Esophagus muscularis mucosa (tissue), 4 donors: ENCODE results near the gene AK4. TPM values are rescaled to one million over a fixed set of nuclear protein-coding genes. Genes with fewer than 3 reads are reported as not detected.
"Not testable (repeated sequence)": the region's sequence is repeated elsewhere in the genome, so short reads cannot be mapped to it uniquely, and the experiment has no call there.

Experiments used
- DNase-seq: peaks from one replicate; pipeline ENCODE4 v3.0.0-alpha.2; 2017; ENCODE audit errors: extremely low spot score
- H3K27ac ChIP-seq, 4 donors: fragments of 200-600 bp; sonication (generic); replicated peaks in 1 of 4; 1 replicate in 3 of 4; 2 replicates in 1 of 4; pipeline ENCODE4 v1.5.1; 2016 to 2019; ENCODE audit warnings: mild to moderate bottlenecking in 1 of 4
- H3K27me3 ChIP-seq, 4 donors: fragments of 200-600 bp; sonication (generic); one replicate each; pipeline versions ENCODE4 v1.5.1 to v1.6.0; 2016 to 2019
- H3K36me3 ChIP-seq, 4 donors: fragments of 200-600 bp; sonication (generic); one replicate each; pipeline ENCODE4 v1.5.1; 2016 to 2019
- H3K4me1 ChIP-seq, 4 donors: fragments of 200-600 bp; sonication (generic); one replicate each; pipeline ENCODE4 v1.5.1; 2016 to 2019
- H3K4me3 ChIP-seq, 4 donors: fragments of 200-600 bp; sonication (generic); 1 replicate in 2 of 4; 2 replicates in 2 of 4; pipeline ENCODE4 v1.5.1; 2016 to 2019; ENCODE audit warnings: mild to moderate bottlenecking in 4 of 4, moderate library complexity in 1 of 4
- H3K9me3 ChIP-seq, 4 donors: fragments of 200-600 bp; sonication (generic); 1 replicate in 3 of 4; 2 replicates in 1 of 4; pipeline ENCODE4 v1.5.1; 2016 to 2019
- CTCF ChIP-seq, 3 experiments: fragments of 200-600 bp in 2 of 3; fragments of 450-650 bp in 1 of 3; sonication (generic) in 2 of 3; IDR thresholded peaks; one replicate each; pipeline ENCODE4 v1.5.1; 2017 to 2019; ENCODE audit warnings: antibody characterized with exemption in 3 of 3, mild to moderate bottlenecking in 2 of 3, moderate library complexity in 1 of 3
- EP300 ChIP-seq: sonication (generic); formaldehyde crosslinking; IDR thresholded peaks from one replicate; pipeline ENCODE4 v1.6.1; 2017; ENCODE audit warnings: antibody characterized with exemption
- POLR2A ChIP-seq: fragments of 450-650 bp; IDR thresholded peaks from one replicate; pipeline ENCODE4 v1.6.1; 2017; ENCODE audit warnings: antibody characterized with exemption, moderate library complexity, mild to moderate bottlenecking, low read depth
- POLR2AphosphoS5 ChIP-seq, 2 donors: sonication (generic); formaldehyde crosslinking; IDR thresholded peaks; one replicate each; pipeline ENCODE4 v1.6.1; 2017; ENCODE audit warnings: antibody characterized with exemption in 2 of 2
- WGBS: methylation state at CpG from one replicate; pipeline ENCODE4 v1.1.5; 2018; 5-methylcytosine and 5-hydroxymethylcytosine counted together
- intact Hi-C: fragments of 100-400 bp; cut with DNase I; formaldehyde crosslinking; loops from one replicate; pipeline ENCODE4 v1.15.1; 2023
- total RNA-seq, 4 donors: library from RNA; depleted of rRNA; stranded (reverse); fragments of >200 nt; gene quantifications; one replicate each; pipeline versions ENCODE4 v1.1.0 to v1.2.1, GENCODE V29; 2016

AK4 gene
- total RNA-seq, 4 donors from 2014 or later: 41.1 to 66.0 (median 51.2) TPM

GRCh38 chr1:65112811-65113210 lies 35.2 kb upstream of the AK4 start:
- DNase-seq: no peak
- Histone ChIP-seq H3K9me3 (no peaks in the 10 kb centered on the region), H3K4me3 (no peak overlapping the region), H3K27me3 (no peaks in the 10 kb centered on the region), H3K4me1 (peaks cover 4 to 22% (median 17%) of the 10 kb centered on the region in 4 donors), H3K36me3 (no peaks in the 10 kb centered on the region), H3K27ac (no peak overlapping the region)
- intact Hi-C loops: no loop called here
- TF ChIP-seq CTCF (IDR thresholded peaks at IDR 0.05): no peak
- TF ChIP-seq POLR2AphosphoS5 (IDR thresholded peaks at IDR 0.05): no peak
- 32% methylated on average over 3 of the region's 3 CpGs for WGBS

GRCh38 chr1:65113298-65113697 lies 34.7 kb upstream of the AK4 start:
- no peak overlapping the region for H3K4me3 ChIP-seq
- H3K27me3 ChIP-seq: no peaks in the 10 kb centered on the region
- H3K36me3 ChIP-seq: no peaks in the 10 kb centered on the region
- TF ChIP-seq POLR2AphosphoS5 (IDR thresholded peaks at IDR 0.05) (no peak), EP300 (no peak), POLR2A (no peak), CTCF (IDR thresholded peaks at IDR 0.05) (no peak)
- intact Hi-C loops: no loop called here
- H3K4me1 ChIP-seq: peaks cover 4 to 22% (median 17%) of the 10 kb centered on the region in 4 donors
- 31% methylated on average over 2 of the region's 2 CpGs for WGBS
- H3K9me3 ChIP-seq: no peaks in the 10 kb centered on the region
- DNase-seq: no peak
- H3K27ac ChIP-seq: no peak overlapping the region

- DNase-seq: no peak
- Histone ChIP-seq H3K9me3 (no peaks in the 10 kb centered on the region), H3K27me3 (no peaks in the 10 kb centered on the region), H3K4me1 (peaks cover 4 to 22% (median 17%) of the 10 kb centered on the region in 4 donors), H3K36me3 (no peaks in the 10 kb centered on the region), H3K27ac (peak overlapping the region; percentile 43 to 62 (median 49)), H3K4me3 (no peak overlapping the region)
- intact Hi-C loops: no loop called here
- 50% methylated on average over 4 of the region's 4 CpGs for WGBS
- TF ChIP-seq CTCF (IDR thresholded peaks at IDR 0.05) (no peak), EP300 (no peak), POLR2A (no peak), POLR2AphosphoS5 (IDR thresholded peaks at IDR 0.05) (peak in 1 of 2 donors; percentile 47)
Observed at GRCh38 chr1:65114322-65114721, 33.7 kb upstream of the AK4 start.

GRCh38 chr1:65119951-65120350 lies 28.1 kb upstream of the AK4 start:
- Histone ChIP-seq H3K4me1 (no peaks in the 10 kb centered on the region), H3K27ac (no peak overlapping the region), H3K36me3 (no peaks in the 10 kb centered on the region), H3K4me3 (no peak overlapping the region), H3K27me3 (no peaks in the 10 kb centered on the region), H3K9me3 (no peaks in the 10 kb centered on the region)
- 86% methylated on average over 4 of the region's 4 CpGs for WGBS
- intact Hi-C loops: no loop called here
- no peak for DNase-seq
- TF ChIP-seq POLR2A: no peak
- TF ChIP-seq CTCF (IDR thresholded peaks at IDR 0.05): no peak
- TF ChIP-seq POLR2AphosphoS5 (IDR thresholded peaks at IDR 0.05): no peak
- TF ChIP-seq EP300: no peak

- H3K27ac ChIP-seq, H3K4me1 ChIP-seq, H3K36me3 ChIP-seq, DNase-seq, H3K27me3 ChIP-seq, H3K9me3 ChIP-seq, H3K4me3 ChIP-seq, intact Hi-C loops: not testable (repeated sequence)
- 86% methylated on average over 4 of the region's 4 CpGs for WGBS
Observed at GRCh38 chr1:65129104-65129503, 18.9 kb upstream of the AK4 start.
